Endothelial cell of umbilical vein (primary cell): ENCODE results near the gene ATL1.
"Not testable (repeated sequence)": the region's sequence is repeated elsewhere in the genome, so short reads cannot be mapped to it uniquely, and the experiment has no call there.

Experiments
- EZH2 ChIP-seq: IDR thresholded peaks from 2 replicates; pipeline ENCODE4 v1.6.1; 2012; ENCODE audit warnings: borderline replicate concordance, low read depth, mild to moderate bottlenecking, moderate library complexity, low read length, inconsistent platforms; ENCODE audit not compliant: severe bottlenecking
- GATA2 ChIP-seq: IDR thresholded peaks from 2 replicates; pipeline ENCODE4 v1.7.0; 2011; ENCODE audit warnings: low read depth, mild to moderate bottlenecking, moderate library complexity, mixed read lengths, low read length; ENCODE audit not compliant: insufficient read length, insufficient read depth
- JUN ChIP-seq: IDR thresholded peaks from 2 replicates; pipeline ENCODE4 v1.6.1; 2011; ENCODE audit warnings: borderline replicate concordance, low read depth; ENCODE audit not compliant: insufficient read length, insufficient read depth
- MAX ChIP-seq: IDR thresholded peaks from 2 replicates; pipeline ENCODE4 v1.6.1; 2011; ENCODE audit not compliant: insufficient read depth, insufficient read length
- MYC ChIP-seq: IDR thresholded peaks from one replicate; pipeline ENCODE4 v1.6.1; 2011; ENCODE audit warnings: mild to moderate bottlenecking, low read depth, low read length
- POLR2A ChIP-seq: IDR thresholded peaks from 2 replicates; pipeline ENCODE4 v1.6.1; 2012; ENCODE audit warnings: low read depth, mild to moderate bottlenecking, control low read depth, low read length
- POLR2AphosphoS5 ChIP-seq: IDR thresholded peaks from 2 replicates; pipeline ENCODE4 v1.6.1; 2012; ENCODE audit warnings: low read depth, mild to moderate bottlenecking, control low read depth, low read length, moderate library complexity; ENCODE audit not compliant: insufficient read depth
- TF ChIP-seq, protein P1 (sequence below), 2 donors: IDR thresholded peaks; 1 replicate in 1 of 2; 2 replicates in 1 of 2; pipeline ENCODE4 v1.5.1; 2011; ENCODE audit warnings: low read length in 2 of 2, mild to moderate bottlenecking in 2 of 2, moderate library complexity in 2 of 2, control low read depth in 1 of 2, inconsistent platforms in 1 of 2, low read depth in 1 of 2; ENCODE audit not compliant: insufficient read depth in 1 of 2; ENCODE audit errors: extremely low read depth in 1 of 2

DNA sequence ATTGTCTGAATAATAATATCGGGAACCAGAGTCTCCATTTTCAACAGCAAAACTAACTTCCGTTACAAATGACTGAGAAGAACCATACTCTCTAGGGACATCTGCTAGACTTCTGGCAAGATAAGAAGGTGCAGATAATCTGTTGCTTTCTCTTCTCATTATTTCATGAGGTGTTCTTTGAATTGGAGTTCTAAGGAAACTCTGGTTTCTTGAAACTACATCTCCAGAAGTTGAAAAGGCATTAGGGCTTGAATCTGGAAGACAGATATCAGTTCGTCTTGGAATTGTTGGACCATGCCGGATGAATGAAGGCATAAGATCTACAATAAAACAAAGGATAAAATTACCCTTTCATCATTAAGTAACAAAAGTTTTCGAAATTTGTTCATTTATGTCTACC lies 105.4 kb downstream of the ATL1 start:
- TF ChIP-seq, protein P1, sequence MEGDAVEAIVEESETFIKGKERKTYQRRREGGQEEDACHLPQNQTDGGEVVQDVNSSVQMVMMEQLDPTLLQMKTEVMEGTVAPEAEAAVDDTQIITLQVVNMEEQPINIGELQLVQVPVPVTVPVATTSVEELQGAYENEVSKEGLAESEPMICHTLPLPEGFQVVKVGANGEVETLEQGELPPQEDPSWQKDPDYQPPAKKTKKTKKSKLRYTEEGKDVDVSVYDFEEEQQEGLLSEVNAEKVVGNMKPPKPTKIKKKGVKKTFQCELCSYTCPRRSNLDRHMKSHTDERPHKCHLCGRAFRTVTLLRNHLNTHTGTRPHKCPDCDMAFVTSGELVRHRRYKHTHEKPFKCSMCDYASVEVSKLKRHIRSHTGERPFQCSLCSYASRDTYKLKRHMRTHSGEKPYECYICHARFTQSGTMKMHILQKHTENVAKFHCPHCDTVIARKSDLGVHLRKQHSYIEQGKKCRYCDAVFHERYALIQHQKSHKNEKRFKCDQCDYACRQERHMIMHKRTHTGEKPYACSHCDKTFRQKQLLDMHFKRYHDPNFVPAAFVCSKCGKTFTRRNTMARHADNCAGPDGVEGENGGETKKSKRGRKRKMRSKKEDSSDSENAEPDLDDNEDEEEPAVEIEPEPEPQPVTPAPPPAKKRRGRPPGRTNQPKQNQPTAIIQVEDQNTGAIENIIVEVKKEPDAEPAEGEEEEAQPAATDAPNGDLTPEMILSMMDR (IDR thresholded peaks at IDR 0.05; ENCODE audit: extremely low read depth in 1 of 2, insufficient read depth in 1 of 2, low read depth in 1 of 2, low read length in 2 of 2) = not testable (repeated sequence)
- not testable (repeated sequence) for TF ChIP-seq POLR2A, POLR2AphosphoS5, EZH2, MYC, GATA2, MAX, JUN
